Measurements from ENCODE around the gene C3orf62. TPM values are rescaled to one million over a fixed set of nuclear protein-coding genes. Genes with fewer than 3 reads are reported as not detected.

C3orf62 gene
- polyA plus RNA-seq, 1 donor (not counting 4 experiments of a cell fraction or from before 2014, with no cell fraction given), result 5.2 TPM

DNA sequence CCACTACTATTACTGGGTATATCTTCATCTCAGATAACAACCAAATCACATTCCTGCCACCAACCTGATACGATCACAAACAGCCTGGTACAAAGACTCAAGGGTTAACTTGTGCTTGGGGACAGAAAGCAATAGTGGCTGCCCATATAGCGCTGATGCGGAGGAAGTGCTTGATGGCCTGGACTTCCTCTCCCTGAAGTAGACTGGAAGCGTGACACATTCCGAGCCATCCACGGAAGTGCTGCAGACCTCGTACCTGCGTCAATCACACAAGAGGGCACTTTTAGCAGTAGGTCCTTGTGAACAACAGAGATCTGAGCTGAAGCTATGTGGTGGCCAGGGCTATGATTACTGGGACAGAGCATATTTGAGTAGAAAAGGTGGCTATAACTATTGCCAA is 17.3 kb upstream of the C3orf62 start:
- no peak for TF ChIP-seq EZH2 (IDR thresholded peaks at IDR 0.05; ENCODE audit: low read length)
- TF ChIP-seq, protein P1, sequence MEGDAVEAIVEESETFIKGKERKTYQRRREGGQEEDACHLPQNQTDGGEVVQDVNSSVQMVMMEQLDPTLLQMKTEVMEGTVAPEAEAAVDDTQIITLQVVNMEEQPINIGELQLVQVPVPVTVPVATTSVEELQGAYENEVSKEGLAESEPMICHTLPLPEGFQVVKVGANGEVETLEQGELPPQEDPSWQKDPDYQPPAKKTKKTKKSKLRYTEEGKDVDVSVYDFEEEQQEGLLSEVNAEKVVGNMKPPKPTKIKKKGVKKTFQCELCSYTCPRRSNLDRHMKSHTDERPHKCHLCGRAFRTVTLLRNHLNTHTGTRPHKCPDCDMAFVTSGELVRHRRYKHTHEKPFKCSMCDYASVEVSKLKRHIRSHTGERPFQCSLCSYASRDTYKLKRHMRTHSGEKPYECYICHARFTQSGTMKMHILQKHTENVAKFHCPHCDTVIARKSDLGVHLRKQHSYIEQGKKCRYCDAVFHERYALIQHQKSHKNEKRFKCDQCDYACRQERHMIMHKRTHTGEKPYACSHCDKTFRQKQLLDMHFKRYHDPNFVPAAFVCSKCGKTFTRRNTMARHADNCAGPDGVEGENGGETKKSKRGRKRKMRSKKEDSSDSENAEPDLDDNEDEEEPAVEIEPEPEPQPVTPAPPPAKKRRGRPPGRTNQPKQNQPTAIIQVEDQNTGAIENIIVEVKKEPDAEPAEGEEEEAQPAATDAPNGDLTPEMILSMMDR (optimal IDR thresholded peaks at IDR 0.05 in 1 of 3, IDR thresholded peaks at IDR 0.05 in 1 of 3, conservative IDR thresholded peaks at IDR 0.05 in 1 of 3; ENCODE audit: extremely low read depth in 1 of 3, insufficient read depth in 2 of 3, low read length in 3 of 3), result no peak
- no peaks in the 10 kb centered on the region for H3K9me1 ChIP-seq (ENCODE audit: control insufficient read depth, extremely low read depth, insufficient read depth, low read length)
- H3K9me3 ChIP-seq (ENCODE audit: control insufficient read depth, low read depth, low read length), result no peaks in the 10 kb centered on the region
- H3K79me2 ChIP-seq (ENCODE audit: control insufficient read depth, insufficient read depth, low read length), result no peaks in the 10 kb centered on the region
- H2AFZ ChIP-seq (ENCODE audit: control insufficient read depth, low read length), result no peak overlapping the region
- no peak overlapping the region for H3K4me2 ChIP-seq (ENCODE audit: control insufficient read depth, extremely low read depth, insufficient read depth, low read depth, low read length)
- no peak overlapping the region for H3K4me3 ChIP-seq (ENCODE audit: control insufficient read depth in 2 of 3, extremely low read depth in 1 of 3, insufficient read depth in 2 of 3, low read depth in 1 of 3, low read length in 3 of 3)
- DNase-seq (ENCODE audit: low read depth, low spot score) (no peak), FAIRE-seq (no peak)
- H3K27ac ChIP-seq (ENCODE audit: control insufficient read depth, insufficient read depth, low read length), result no peak overlapping the region
- H3K9ac ChIP-seq (ENCODE audit: control insufficient read depth, extremely low read depth, insufficient read depth, low read length), result no peak overlapping the region
- H3K36me3 ChIP-seq (ENCODE audit: control insufficient read depth in 2 of 2, extremely low read depth in 1 of 2, insufficient read depth in 2 of 2, low read length in 2 of 2), result peaks cover 37 to 46% of the 10 kb centered on the region in 2 experiments
- H3K4me1 ChIP-seq (ENCODE audit: control insufficient read depth, extremely low read depth, insufficient read depth, low read length), result peaks cover 15% of the 10 kb centered on the region
- no peaks in the 10 kb centered on the region for H4K20me1 ChIP-seq (ENCODE audit: control insufficient read depth, extremely low read depth, insufficient read depth, low read length)
- dilution Hi-C loops (cut with MboI; ENCODE audit: extremely low pct_ligation_motif_present, low sequenced_read_pairs), result no loop called here
- H3K27me3 ChIP-seq (ENCODE audit: control insufficient read depth, extremely low read depth, insufficient read depth, low read length), result no peaks in the 10 kb centered on the region

GRCh38 chr3:49283997-49284396 is 7.0 kb upstream of the C3orf62 start:
- Histone ChIP-seq H3K4me2 (ENCODE audit: control insufficient read depth, extremely low read depth, insufficient read depth, low read depth, low read length) (no peak overlapping the region), H3K9me1 (ENCODE audit: control insufficient read depth, extremely low read depth, insufficient read depth, low read length) (no peaks in the 10 kb centered on the region), H3K79me2 (ENCODE audit: control insufficient read depth, insufficient read depth, low read length) (no peaks in the 10 kb centered on the region), H3K27me3 (ENCODE audit: control insufficient read depth, extremely low read depth, insufficient read depth, low read length) (no peaks in the 10 kb centered on the region), H3K4me3 (ENCODE audit: control insufficient read depth in 2 of 3, extremely low read depth in 1 of 3, insufficient read depth in 2 of 3, low read depth in 1 of 3, low read length in 3 of 3) (no peak overlapping the region), H3K9me3 (ENCODE audit: control insufficient read depth, low read depth, low read length) (no peaks in the 10 kb centered on the region), H3K9ac (ENCODE audit: control insufficient read depth, extremely low read depth, insufficient read depth, low read length) (no peak overlapping the region), H4K20me1 (ENCODE audit: control insufficient read depth, extremely low read depth, insufficient read depth, low read length) (peaks cover 5% of the 10 kb centered on the region), H2AFZ (ENCODE audit: control insufficient read depth, low read length) (no peak overlapping the region), H3K36me3 (ENCODE audit: control insufficient read depth in 2 of 2, extremely low read depth in 1 of 2, insufficient read depth in 2 of 2, low read length in 2 of 2) (peaks cover 30 to 31% of the 10 kb centered on the region in 2 experiments), H3K4me1 (ENCODE audit: control insufficient read depth, extremely low read depth, insufficient read depth, low read length) (peaks cover 9% of the 10 kb centered on the region), H3K27ac (ENCODE audit: control insufficient read depth, insufficient read depth, low read length) (no peak overlapping the region)
- TF ChIP-seq, protein P1 (optimal IDR thresholded peaks at IDR 0.05 in 1 of 3, IDR thresholded peaks at IDR 0.05 in 1 of 3, conservative IDR thresholded peaks at IDR 0.05 in 1 of 3; ENCODE audit: extremely low read depth in 1 of 3, insufficient read depth in 2 of 3, low read length in 3 of 3), result no peak
- TF ChIP-seq EZH2 (IDR thresholded peaks at IDR 0.05; ENCODE audit: low read length), result no peak
- dilution Hi-C loops (cut with MboI; ENCODE audit: extremely low pct_ligation_motif_present, low sequenced_read_pairs), result no loop called here
- FAIRE-seq (no peak), DNase-seq (ENCODE audit: low read depth, low spot score) (no peak)
